K562 treated with DMSO at 1 percent for 48 hours (cell line): ENCODE measurements around the gene GK2. TPM values are rescaled to one million over a fixed set of nuclear protein-coding genes. Genes with fewer than 3 reads are reported as not detected.

Experiments
- total RNA-seq: library from RNA; unstranded; fragments of 300-600 nt; gene quantifications from 2 replicates; pipeline ENCODE4 v1.2.3, GENCODE V29; 2022; ENCODE audit warnings: low replicate concordance; ENCODE audit errors: extremely low read depth

Gene GK2
- not detected in 2 replicates for total RNA-seq

GRCh38 chr4:79408063-79408462, at the start of gene GK2:
TSS of gene GK2 (minus strand) at chr4:79408228. CDS start at chr4:79408200, 28 bp downstream.

Other genes with a start within 250 kb of the GK2 start
- not detected in 2 replicates for gene NAA11, start 82.2 kb downstream of the GK2 start, total RNA-seq